ENCODE results near the gene CELF4.

- TF ChIP-seq POLR2A (IDR thresholded peaks at IDR 0.05; ENCODE audit: low read depth, low read length) (no peak), POLR2AphosphoS5 (IDR thresholded peaks at IDR 0.05; ENCODE audit: low read depth, low read length) (no peak), TAF1 (IDR thresholded peaks at IDR 0.05; ENCODE audit: borderline replicate concordance, low read depth, low read length) (no peak)
Measured at GRCh38 chr18:37419866-37420265, 145.7 kb downstream of the CELF4 start.

Data from GM12892 (cell line).